Body of pancreas (tissue), 4 donors: ENCODE measurements around the gene RUNX2.

Source experiments
- CTCF ChIP-seq, 7 experiments: fragments of 450-650 bp in 4 of 7; fragments of 200-600 bp in 3 of 7; sonication (generic) in 3 of 7; IDR thresholded peaks; one replicate each; pipeline ENCODE4 v1.5.1; 2016 to 2019; ENCODE audit warnings: antibody characterized with exemption in 7 of 7
- POLR2A ChIP-seq, 3 donors: fragments of 450-650 bp; IDR thresholded peaks; one replicate each; pipeline ENCODE4 v1.6.1; 2016; ENCODE audit warnings: antibody characterized with exemption in 3 of 3, mild to moderate bottlenecking in 2 of 3

- TF ChIP-seq POLR2A (IDR thresholded peaks at IDR 0.05) (no peak), CTCF (IDR thresholded peaks at IDR 0.05) (no peak)
Observed at GRCh38 chr6:45697605-45698004, 369.5 kb downstream of the RUNX2 start.
